Measurements from ENCODE around the gene ISG15.
"Not testable (repeated sequence)": the region's sequence is repeated elsewhere in the genome, so short reads cannot be mapped to it uniquely, and the experiment has no call there.

Gene ISG15

DNA sequence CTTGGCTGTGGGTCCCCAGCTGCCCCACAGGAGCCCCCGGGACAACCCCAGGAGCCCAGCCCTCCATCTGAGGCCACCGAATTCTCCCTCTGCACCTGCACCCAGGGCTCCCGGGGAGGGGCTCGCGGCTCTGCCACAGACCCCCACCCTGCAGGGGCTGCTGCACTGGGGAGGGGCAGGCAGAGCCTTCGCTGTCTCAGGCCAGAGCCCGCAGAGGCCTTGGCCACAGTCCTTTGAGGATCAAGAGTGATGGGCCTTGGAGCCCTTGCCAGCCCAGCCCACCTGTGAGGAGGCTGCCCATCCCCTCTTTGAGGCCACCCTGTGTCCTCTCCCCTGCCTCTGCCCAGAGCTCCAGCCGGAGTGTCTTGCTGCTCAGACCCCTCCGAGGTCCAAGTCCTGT is 37.9 kb upstream of the ISG15 start:
- no peak for DNase-seq (ENCODE audit: low read depth in 4 of 4, low spot score in 1 of 4)

- peak in 2 of 4 experiments; percentile 48 to 49 for DNase-seq (ENCODE audit: low read depth in 4 of 4, low spot score in 1 of 4)
Observed at GRCh38 chr1:975896-976683, 37.2 kb upstream of the ISG15 start.

- DNase-seq (ENCODE audit: low read depth in 4 of 4, low spot score in 1 of 4), result not testable (repeated sequence)
Observed at GRCh38 chr1:976791-977190, 36.5 kb upstream of the ISG15 start.

DNA sequence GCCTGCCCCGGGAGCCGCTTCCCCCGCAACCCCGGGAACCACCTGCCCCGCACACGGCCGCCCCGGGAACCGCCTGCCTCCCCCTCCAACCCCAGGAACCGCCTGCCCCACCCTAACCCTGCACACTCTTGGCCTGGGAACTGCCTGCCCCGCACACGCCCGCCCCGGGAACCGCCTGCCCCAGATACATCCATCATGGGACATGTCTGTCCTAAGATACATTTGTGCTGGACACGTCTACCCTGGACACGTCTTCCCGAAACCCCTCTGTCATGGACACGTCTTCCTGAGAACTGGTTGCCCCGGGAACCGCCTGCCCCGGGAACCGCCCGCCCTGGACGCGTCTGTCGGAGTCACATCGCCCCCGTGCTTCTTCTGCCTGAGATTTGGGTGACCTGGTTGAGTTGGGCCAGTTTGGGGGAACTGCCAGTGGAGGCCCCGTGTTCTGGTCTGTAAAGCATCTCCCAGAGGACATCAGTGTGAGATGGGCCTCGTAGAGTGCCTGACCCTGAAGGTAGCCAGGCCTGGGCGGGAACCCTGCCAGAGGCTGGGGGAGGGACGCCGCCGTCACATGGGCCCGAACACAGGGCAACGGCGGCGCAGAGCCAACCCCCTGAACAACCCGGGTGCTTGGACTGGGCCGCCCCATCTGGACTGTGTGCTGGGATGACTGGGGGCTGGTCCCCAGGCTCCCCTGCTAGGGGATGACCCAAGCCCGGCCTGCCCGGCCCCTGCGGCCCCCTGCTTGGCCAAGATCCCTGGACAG is 35.0 kb upstream of the ISG15 start:
- no peak for DNase-seq (ENCODE audit: low read depth in 4 of 4, low spot score in 1 of 4)

GRCh38 chr1:978835-979743 is 34.2 kb upstream of the ISG15 start:
- no peak for DNase-seq (ENCODE audit: low read depth in 4 of 4, low spot score in 1 of 4)

- no peak for DNase-seq (ENCODE audit: low read depth in 4 of 4, low spot score in 1 of 4)
Observed at GRCh38 chr1:979744-980072, 33.6 kb upstream of the ISG15 start.

GRCh38 chr1:980137-980571 is 33.1 kb upstream of the ISG15 start:
- no peak for DNase-seq (ENCODE audit: low read depth in 4 of 4, low spot score in 1 of 4)

- no peak for DNase-seq (ENCODE audit: low read depth in 4 of 4, low spot score in 1 of 4)
Observed at GRCh38 chr1:980602-981395, 32.5 kb upstream of the ISG15 start.

DNA sequence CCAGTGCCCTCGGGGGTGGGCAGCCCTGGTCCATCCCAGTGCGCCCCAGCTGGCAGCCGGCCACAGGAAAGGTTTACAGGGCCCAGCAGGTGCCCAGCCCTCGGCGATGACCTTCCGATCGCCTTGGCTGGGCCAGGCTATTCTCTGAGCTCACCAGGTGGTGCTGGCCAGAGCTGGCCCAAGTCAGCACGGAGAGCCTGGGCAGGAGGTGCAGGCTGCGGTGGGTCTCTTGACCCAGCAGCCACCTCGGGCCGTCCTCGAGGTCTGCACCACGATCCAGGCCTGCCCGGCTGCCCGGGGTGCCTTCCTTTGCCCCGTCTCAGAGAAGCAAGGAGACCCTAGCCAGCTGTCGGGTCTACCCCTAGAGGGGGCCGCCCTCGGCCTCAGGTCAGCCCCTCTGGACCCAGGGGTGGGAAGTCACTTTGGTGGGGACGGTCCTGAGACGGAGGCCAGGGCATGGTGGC is 31.8 kb upstream of the ISG15 start:
- no peak for DNase-seq (ENCODE audit: low read depth in 4 of 4, low spot score in 1 of 4)

- DNase-seq (ENCODE audit: low read depth in 4 of 4, low spot score in 1 of 4), result no peak
Observed at GRCh38 chr1:981955-982558, 31.2 kb upstream of the ISG15 start, which contains the start of gene PERM1. TSS of gene PERM1 (minus strand) at chr1:982093. CDS start at chr1:981029, 1,064 bp downstream.

DNA sequence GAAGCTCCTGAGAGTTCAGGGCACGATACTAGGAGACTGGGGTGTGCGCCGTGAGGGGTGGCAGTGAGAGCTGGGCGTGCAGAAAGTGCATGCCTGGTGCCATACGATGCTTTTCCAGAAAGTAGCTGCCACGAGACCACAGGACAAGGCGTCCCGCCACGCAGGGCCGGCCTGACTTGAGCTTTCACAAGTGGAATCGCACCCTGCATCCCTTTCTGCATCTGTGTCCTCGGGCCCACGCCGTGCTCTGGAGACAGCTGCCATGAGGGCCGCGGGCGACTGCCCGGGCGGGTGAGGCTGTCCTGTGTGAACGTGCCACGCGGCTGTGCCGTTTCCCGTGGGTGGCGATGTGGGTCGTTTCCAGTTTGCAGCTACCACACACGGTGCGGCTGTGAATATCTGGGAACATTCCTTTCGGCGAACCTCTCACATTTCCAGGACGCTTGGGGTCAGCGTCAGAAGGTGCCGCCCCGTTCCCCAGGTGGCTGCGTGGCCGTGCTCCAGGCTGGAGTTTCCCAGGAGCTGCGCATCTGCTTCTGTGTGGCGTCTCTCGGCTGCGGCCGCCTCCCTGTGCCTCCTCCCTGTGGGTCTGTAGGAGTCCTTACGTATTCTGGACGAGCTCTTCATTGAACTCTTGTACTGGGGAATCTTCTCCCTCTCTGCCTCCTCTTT is 30.4 kb upstream of the ISG15 start:
- no peak for DNase-seq (ENCODE audit: low read depth in 4 of 4, low spot score in 1 of 4)

- DNase-seq (ENCODE audit: low read depth in 4 of 4, low spot score in 1 of 4), result peak in 2 of 4 experiments; percentile 43 to 50
Observed at GRCh38 chr1:983798-984475, 29.4 kb upstream of the ISG15 start.

DNA sequence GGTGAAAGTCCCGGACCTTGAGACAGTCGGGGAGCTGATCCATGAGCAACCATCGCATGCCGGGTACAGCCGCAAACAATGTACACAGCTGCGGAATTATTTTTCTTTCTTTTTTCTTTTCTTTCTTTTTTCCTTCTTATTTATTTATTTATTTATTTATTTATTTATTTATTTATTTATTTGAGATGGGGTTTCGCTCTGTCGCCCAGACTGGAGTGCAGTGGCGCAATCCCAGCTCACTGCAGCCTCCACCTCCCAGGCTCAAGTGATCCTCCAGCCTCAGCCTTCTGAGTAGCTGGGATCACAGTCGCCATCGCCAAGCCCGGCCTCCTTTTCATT is 28.9 kb upstream of the ISG15 start:
- no peak for DNase-seq (ENCODE audit: low read depth in 4 of 4, low spot score in 1 of 4)

DNA sequence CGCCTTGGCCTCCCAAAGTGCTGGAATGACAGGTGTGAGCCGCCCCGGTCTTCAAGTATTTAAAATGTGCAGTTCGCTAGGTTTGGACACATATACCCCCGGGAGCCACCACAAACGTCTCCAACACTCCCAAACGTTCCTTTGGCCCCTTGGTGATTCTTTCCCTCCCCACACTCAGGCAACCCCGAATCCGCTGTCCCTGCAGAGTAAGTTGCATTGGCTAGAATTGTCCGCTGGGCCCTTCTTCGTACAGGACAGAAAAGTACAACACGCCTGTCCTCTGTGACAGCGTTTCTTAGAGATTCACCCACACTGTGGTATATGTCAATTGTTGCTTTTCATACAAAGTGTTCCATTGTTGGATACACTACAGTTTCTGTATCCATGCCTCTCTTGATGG is 28.2 kb upstream of the ISG15 start:
- no peak for DNase-seq (ENCODE audit: low read depth in 4 of 4, low spot score in 1 of 4)

DNA sequence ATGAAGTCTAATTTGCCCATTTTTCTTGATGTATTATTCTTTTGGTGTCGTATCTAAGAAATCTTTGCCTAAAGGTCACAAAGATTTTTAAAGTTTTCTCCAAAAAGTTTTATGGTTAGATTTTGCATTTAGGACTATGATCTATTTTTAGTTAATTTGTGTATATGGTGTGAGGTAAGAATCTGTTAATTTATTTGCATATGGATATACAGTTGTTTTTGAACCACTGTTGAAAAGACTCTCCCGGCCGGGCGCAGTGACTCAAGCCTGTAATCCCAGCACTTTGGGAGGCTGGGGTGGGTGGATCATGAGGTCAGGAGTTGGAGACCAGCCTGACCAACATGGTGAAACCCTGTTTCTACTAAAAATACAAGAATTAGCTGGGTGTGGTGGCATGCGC is 25.2 kb upstream of the ISG15 start:
- DNase-seq (ENCODE audit: low read depth in 4 of 4, low spot score in 1 of 4), result not testable (repeated sequence)

- DNase-seq (ENCODE audit: low read depth in 4 of 4, low spot score in 1 of 4), result not testable (repeated sequence)
Observed at GRCh38 chr1:991275-991674, 22.0 kb upstream of the ISG15 start.

DNA sequence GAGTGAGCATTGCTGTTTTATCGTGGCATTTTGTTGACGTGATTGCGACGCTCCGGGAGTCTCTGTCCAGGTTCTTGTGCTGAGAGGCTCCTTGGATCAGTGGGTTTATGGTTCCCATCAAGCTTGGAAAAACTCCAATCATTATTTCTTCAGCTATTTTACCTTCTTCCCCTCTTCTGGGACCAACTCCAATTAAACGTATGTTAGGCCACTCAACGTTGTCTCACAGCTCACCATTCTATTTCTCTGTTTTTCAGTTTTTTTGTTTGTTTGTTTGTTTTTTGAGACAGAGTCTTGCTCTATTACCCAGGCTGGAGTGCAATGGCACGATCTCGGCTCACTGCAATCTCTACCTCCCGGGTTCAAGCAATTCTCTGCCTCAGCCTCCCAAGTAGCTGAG is 21.4 kb upstream of the ISG15 start:
- no peak for DNase-seq (ENCODE audit: low read depth in 4 of 4, low spot score in 1 of 4)

GRCh38 chr1:992362-992761 is 20.9 kb upstream of the ISG15 start:
- DNase-seq (ENCODE audit: low read depth in 4 of 4, low spot score in 1 of 4), result no peak

- no peak for DNase-seq (ENCODE audit: low read depth in 4 of 4, low spot score in 1 of 4)
Observed at GRCh38 chr1:993379-993995, 19.8 kb upstream of the ISG15 start.
